COLO668 (cell line): Measurements from ENCODE around the gene ZNF268.

Experiments used
- DNase-seq: peaks from one replicate; lab custom pipeline; 2025; ENCODE audit not compliant: unreplicated experiment; lab: John Stamatoyannopoulos, UW

Gene ZNF268

DNA sequence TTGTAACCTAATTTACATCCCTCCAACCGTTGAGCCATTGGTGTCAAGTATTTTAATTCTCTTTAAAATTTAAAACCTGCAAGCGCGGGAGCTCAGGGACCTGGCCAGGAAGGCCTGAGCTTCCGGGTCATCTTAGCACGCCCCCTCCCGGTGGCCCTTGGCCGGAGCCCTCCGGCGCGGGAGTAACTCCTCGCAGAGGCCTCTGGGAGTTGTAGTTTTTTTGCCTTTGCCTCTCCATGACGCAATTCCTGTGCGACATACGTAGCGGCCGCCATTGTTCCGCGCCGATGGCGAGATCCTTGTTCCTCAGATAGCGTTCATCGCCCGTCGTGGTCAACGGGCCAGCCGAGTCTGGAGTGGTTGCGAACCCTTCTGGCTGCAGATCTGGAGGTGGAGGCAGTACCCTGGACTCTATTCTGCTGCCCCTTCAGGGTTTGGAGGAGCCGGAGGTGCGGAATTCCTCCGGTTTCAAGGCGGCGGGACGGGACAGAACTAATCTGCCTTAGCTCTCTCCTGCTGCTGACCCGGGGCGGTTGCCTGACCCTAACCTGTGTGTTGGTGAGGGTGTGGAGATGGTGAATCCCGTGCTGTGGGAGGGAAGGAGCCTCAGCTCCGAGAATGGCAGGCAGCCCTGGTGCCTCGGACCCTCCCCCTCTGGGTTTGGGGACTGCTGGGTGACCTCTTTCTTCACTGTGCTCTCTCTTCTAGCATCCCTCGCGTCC, at the start of gene ZNF268:
Gene ZNF268, plus strand, starts transcription at position 258 of the 722 bp plus-strand sequence. CDS start 503 bp downstream, outside the sequence.
- DNase-seq, result peak; percentile 91

DNA sequence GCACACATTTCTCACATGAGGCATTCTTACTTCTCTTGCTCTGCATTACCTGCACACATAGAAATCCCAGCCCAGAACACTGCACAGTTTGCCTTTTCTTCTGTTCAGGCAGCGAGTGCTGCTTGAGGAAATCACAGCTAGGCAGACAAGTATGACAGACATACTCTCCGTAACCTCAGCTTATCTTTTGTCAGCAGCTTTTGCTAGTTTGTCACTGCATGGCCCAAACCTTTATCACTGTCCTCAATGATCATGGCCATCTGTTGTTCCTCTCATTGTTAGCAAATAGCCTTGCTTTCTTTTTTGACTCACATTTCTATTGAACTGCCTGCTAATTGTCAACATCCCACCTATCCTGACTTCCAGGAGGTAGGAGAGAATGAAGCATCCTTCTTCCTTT, 45.5 kb upstream of the ZNF268 start:
- DNase-seq, result no peak

DNA sequence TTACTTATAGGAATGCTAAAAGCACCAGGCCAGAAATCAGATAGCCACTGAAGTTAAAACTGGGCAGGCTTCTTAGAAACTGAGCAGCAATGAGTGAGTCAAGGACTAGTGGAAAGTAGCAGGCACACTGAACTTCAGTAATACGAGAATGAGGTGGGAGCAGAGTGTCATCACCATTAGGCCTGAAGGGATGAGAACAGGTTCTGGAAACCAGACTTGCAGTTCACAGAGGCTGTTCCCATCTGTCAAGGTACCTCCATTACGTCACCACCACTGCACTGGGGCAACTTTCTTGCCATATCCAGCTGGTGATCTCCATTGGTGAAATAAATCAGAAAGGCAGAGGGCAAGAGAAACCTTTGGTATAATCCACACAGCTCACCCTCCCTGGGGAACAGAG, 35.3 kb upstream of the ZNF268 start:
- no peak for DNase-seq

DNA sequence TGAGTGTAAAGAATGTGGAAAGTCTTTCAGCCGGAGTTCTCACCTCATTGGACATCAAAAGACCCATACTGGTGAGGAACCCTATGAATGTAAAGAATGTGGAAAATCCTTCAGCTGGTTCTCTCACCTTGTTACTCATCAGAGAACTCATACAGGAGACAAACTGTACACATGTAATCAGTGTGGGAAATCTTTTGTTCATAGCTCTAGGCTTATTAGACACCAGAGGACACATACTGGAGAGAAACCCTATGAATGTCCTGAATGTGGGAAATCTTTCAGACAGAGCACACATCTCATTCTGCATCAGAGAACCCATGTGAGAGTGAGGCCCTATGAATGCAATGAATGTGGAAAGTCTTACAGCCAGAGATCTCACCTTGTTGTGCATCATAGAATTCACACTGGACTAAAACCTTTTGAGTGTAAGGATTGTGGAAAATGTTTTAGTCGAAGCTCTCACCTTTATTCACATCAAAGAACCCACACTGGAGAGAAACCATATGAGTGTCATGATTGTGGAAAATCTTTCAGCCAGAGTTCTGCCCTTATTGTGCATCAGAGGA, 25.1 kb upstream of the ZNF268 start:
- no peak for DNase-seq

DNA sequence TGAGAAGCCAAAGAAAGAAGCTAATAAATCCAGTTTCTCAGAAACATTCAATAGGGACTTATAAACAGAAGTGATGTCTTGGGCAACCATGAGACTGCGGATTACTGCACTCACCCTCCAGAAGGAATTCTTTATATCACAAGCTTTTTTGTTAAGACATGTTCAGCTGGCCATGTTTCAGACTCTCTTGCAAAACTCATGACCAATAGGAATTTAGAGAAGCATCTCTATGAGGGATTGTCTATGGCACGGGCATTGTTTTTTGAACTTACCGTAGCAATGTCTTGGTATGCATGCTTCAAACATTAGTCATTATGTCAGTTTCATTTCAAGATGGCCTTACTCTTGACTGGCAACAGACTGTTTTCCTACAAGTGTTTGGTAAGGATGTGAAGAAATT, 15.5 kb upstream of the ZNF268 start:
- DNase-seq, result no peak

DNA sequence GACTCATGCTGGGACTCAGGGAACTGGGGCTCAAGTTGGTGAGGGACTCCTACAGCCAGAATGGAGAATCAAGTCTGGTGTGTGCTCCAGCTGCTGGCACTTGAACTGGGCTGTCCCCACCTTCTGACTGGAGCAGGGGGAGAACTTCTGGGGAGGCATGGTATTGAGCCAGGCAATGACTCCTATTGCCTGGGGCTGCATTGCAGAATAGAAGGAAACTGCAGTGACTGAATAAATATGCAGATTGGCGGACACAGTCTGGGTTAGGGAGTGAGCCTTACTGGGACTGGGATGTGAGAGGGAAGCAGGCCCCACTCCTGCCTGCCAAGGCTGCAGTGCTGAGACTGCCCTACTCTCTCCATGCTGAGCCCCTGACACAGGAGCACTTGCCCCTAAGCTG, 8.8 kb upstream of the ZNF268 start:
- no peak for DNase-seq

DNA sequence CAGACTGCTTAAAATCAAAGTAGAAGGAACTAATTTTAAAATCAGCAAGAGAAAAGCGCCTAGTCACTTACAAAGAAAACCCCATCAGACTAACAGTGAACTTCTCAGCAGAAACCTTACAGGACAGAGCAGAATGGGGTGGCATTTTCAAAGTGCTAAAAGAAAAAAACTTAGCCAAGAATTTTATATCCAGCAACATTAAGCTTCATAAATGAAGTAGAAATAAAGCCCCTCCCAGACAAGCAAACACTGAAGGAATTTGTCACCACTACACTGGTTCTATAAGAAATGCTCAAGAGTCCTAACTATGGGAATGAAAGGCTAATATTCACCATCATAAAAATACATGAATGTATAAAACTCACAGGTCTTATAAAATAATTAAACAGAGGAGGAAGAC, 6.4 kb upstream of the ZNF268 start:
- DNase-seq, result no peak

DNA sequence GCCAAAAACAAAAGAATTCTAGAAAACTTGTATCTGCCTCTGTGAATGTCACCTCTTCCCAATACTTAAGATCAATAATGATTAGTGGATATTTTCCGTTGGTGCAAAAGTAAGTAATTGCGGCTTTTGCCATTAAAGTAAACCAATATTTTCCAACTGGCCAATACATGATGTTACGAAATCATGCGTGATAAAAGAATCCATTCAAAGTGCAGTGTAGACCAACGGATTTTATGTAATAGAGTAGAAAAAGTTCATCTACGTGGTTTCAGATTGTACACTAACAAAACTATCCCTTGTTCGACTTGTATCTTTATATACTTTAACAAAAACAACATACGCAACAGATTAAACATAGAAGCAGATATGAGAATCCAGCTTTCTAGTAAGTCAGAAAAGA, 626 bp upstream of the ZNF268 start:
- DNase-seq, result no peak

DNA sequence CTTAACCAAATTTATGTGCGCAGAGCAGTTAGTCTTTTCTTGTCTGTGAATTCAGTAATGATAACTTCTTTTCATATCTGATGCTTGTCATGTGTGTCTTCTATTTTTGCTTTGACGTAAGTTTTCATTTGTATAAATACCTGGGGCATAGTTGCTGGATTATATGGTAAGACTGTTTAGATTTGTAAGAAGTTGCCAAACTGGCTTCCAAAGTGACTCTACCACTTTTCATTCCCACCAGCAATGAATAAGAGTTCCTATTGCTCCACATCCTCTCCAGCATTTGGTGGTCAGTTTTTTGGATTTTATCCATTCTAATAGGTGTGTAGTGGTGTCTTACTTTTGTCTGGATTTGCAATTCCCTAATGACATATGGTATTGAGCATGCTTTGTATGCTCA, 8.9 kb downstream of the ZNF268 start:
- DNase-seq, result no peak

DNA sequence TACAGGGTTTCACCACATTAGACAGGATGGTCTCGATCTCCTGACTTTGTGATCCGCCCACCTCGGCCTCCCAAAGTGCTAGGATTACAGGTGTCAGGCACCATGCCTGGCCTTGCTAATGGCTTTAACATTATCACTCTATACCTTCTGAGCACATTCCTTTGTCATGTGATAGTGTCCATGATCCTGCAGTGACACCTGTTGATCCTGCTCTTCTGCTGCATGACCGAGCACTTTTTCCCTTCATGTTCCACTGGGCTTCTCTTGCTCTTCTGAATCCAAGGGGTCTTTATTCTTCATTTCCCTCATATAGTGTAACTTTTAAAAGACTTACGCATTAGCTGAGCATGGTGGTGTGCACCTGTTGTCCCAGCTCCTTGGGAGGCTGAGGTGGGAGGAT, 11.6 kb downstream of the ZNF268 start:
- no peak for DNase-seq

DNA sequence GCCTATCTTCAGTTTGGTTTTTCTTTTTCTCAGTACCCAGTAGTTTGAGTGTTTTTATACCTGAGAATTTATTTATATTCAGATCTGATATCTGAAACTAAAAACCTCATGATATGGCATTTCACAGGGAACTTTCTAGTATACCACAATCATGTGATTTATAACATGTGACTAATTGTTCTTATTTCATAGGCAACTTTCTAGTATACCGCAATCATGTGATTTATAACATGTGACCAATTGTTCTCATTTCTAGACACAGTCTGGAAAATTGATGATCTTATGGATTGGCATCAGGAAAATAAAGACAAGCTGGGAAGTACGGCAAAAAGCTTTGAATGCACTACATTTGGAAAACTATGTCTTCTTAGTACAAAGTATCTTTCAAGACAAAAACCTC, 20.6 kb downstream of the ZNF268 start:
- no peak for DNase-seq

DNA sequence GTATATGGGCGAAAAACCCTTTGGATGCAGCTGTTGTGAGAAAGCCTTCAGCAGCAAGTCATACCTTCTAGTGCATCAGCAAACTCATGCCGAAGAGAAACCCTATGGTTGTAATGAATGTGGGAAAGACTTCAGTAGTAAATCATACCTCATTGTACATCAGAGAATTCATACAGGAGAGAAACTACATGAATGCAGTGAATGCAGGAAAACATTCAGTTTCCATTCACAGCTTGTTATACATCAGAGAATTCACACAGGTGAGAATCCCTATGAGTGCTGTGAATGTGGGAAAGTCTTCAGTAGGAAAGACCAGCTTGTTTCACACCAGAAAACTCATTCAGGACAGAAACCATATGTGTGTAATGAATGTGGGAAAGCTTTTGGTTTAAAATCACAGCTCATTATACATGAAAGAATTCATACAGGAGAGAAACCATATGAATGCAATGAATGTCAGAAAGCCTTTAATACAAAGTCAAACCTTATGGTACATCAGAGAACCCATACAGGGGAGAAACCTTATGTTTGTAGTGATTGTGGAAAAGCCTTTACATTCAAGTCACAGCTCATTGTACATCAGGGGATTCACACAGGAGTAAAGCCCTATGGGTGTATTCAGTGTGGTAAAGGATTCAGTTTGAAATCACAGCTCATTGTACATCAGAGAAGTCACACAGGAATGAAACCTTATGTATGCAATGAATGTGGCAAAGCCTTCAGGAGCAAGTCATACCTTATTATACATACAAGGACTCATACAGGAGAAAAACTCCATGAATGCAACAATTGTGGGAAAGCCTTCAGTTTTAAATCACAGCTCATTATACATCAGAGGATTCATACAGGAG, 21.4 kb downstream of the ZNF268 start:
- no peak for DNase-seq

DNA sequence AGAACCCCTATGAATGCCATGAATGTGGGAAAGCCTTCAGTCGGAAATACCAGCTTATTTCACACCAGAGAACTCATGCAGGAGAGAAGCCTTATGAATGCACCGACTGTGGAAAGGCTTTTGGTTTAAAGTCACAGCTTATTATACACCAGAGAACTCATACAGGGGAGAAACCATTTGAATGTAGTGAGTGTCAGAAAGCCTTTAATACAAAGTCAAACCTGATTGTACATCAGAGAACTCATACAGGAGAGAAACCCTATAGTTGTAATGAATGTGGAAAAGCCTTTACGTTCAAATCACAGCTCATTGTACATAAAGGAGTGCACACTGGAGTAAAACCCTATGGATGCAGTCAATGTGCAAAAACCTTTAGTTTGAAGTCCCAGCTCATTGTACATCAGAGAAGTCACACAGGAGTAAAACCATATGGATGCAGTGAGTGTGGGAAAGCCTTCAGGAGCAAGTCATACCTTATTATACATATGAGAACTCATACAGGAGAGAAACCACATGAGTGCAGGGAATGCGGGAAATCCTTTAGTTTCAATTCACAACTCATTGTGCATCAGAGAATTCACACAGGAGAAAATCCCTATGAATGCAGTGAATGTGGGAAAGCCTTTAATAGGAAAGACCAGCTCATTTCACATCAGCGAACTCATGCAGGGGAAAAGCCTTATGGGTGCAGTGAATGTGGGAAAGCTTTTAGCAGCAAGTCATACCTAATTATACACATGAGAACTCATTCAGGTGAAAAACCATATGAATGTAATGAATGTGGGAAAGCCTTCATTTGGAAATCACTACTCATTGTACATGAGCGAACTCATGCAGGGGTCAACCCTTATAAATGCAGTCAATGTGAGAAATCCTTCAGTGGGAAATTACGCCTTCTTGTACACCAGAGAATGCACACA, 22.3 kb downstream of the ZNF268 start:
- no peak for DNase-seq

DNA sequence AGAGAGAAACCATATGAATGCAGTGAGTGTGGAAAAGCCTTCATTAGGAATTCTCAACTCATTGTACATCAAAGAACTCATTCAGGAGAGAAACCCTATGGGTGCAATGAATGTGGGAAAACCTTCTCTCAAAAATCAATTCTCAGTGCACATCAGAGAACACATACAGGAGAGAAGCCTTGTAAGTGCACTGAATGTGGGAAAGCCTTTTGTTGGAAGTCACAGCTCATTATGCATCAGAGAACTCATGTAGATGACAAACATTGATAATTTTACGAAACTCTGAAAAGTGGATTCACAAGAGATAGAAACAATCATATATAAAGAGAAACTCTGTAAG, 22.9 kb downstream of the ZNF268 start:
- DNase-seq, result no peak

DNA sequence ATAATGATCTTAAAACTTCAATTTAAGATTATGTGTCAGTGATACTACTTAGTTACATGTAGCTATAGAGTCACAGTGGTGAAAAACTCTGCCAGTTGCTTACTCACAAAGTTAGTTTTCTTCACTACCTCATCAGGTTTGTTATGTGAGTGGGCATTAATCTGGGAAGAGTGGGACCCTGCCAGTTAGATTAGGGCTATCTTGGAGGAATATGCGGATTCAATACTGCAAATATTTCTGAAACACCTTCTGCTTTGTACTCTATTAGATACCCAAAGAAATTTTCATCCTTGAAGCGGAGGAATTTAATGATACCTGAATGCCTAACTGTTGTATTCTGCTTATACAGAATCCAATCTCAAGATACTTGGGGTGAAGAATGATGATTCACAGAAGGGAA, 25.1 kb downstream of the ZNF268 start:
- no peak for DNase-seq

DNA sequence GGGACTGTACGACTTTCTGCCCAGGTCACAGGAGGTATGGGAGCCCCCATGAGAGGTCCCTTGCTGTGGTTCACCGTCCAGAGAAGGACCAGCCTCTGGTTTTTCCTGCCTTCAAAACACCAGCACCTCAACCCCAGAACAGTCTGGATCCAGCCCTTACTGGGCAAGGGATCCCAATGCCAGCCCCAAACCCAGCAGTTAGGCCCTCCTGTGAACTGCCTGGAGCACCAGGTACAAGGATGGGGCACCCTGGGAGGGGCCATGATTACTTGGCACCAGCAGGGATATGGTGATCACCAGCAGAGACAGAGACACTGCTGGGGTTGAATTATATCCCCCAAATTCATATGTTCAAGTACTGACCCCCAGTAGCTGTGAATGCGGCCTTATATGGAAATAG, 34.4 kb downstream of the ZNF268 start:
- no peak for DNase-seq

DNA sequence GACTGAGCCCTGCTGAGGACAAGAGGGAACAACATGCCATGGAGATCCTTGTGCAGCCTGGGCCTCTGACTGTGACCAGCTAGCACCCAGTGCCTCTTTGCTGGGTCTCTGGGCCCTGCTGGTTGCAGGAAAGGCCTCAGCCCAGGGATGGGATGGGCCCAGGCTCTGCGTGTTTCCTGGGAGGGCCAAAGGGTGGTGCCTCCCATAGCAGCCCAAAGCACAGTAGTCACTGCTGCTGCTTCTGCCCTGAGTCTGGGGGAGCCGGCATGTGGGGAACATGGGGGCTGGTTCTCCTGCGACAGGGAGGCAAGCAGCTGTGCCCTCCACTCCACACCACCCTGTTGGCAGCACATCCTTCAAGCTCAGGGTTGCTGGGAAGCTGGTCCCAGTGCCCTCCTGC, 35.9 kb downstream of the ZNF268 start:
- DNase-seq, result no peak

DNA sequence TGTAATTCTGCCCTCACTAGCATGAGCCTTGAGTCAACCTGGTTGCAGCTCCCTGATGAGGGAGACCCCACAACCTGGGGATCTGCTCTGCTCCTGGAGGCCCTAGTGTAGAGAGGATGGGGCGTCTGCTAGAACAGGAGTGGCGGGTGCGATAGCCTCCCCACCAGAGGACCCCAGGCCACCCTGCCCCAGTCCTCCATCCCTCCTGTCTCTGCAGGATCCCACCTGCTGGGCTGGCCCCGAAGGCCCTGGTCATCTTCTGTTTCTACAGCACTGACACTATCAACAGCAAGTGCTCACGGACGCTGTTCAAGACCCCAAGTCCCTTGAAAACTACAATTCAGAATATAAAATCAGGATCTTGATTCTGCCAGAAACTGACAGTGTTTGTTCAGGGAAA, 39.2 kb downstream of the ZNF268 start:
- DNase-seq, result no peak

DNA sequence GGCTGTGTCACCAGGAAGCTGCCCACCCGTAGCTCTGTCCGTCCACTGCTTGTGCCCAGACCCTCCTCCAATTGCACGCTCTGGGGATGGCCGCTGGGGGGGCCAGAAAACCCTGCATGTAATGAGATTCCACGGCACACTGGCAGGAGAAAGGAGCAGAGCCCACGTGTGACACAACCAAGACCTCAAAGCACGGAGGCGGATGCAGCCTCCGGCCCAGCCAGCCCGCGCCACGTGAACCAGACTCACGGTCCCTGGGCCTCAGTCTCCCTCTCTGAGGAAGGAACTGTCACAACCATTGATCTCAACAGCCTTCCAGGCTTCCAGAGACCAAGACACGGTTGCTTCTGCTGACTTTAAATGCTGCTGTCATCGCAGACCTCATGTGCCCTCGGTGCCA, 39.9 kb downstream of the ZNF268 start:
- DNase-seq, result no peak

DNA sequence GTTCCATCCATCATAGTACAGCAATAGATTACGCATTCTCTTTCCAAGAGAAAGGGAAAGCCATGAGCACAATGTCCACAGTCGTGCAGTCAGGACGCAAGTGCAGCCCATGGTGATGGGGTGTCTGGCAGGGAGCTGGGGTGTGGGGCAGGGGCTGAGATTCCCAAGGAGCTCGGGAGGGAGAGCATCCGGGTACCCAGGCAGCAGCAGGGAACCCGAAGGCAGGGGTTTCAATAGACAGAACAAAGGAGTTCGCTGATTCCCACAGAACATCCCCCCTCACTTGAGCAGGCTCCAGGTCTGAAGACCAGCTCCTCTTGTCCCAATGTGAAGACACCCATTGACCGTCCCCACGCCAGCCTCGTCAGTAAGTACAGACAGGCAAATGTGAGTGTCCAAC, 40.9 kb downstream of the ZNF268 start:
- no peak for DNase-seq

DNA sequence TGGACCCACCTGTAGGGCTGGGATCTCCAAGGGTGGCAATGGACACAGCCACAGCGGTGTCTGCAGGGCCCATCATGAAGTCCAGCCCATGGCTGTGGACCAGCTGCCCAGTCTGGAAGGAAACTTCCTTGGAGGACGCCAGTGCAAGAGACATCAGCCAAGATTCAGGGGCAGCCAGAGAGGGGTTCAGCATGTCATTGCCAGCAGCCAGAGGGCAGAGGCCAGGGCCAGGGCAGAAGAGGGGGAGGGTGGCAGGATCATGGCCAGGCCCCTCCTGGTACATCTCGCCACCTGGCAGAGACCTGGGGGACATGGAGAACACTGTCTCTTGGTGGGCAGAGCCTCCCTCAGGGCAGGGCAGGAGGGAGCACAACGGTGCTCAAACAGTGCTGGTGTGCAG, 44.2 kb downstream of the ZNF268 start:
- DNase-seq, result no peak
